GM23338 (cell line): ENCODE measurements around the gene SNRPD2.

Experiments
- CREB1 ChIP-seq: fragments of 250-450 bp; sonication (Bioruptor Pico); IDR thresholded peaks from 2 replicates; pipeline ENCODE4 v1.5.0; 2020; ENCODE audit warnings: low read depth, mild to moderate bottlenecking, moderate library complexity
- CTCF ChIP-seq, 2 experiments: fragments of 200-600 bp in 1 of 2; sonication (generic) in 1 of 2; conservative IDR thresholded peaks; 2 replicates each; pipeline versions ENCODE4 v1.5.1 to v1.6.1; 2016 to 2017; ENCODE audit warnings: antibody characterized with exemption in 2 of 2, low read depth in 2 of 2, mild to moderate bottlenecking in 2 of 2, moderate library complexity in 1 of 2
- ETS1 ChIP-seq: IDR thresholded peaks from 2 replicates; pipeline ENCODE4 v1.6.1; 2016; ENCODE audit warnings: antibody characterized with exemption
- EZH2 ChIP-seq: fragments of 200-600 bp; sonication (generic); IDR thresholded peaks from one replicate; pipeline ENCODE4 v1.8.0; 2017; ENCODE audit warnings: antibody characterized with exemption, mild to moderate bottlenecking, low read depth; ENCODE audit not compliant: unreplicated experiment
- EZH2phosphoT487 ChIP-seq: fragments of 200-600 bp; sonication (generic); IDR thresholded peaks from one replicate; pipeline ENCODE4 v1.8.1; 2018; ENCODE audit warnings: antibody characterized with exemption; ENCODE audit not compliant: unreplicated experiment
- POLR2AphosphoS5 ChIP-seq: IDR thresholded peaks from 2 replicates; pipeline ENCODE4 v1.6.1; 2016; ENCODE audit warnings: antibody characterized with exemption, low read depth
- STAT1 ChIP-seq: IDR thresholded peaks from one replicate; pipeline ENCODE4 v1.6.1; 2016; ENCODE audit warnings: antibody characterized with exemption; ENCODE audit not compliant: unreplicated experiment

- no peak for TF ChIP-seq POLR2AphosphoS5
- TF ChIP-seq CTCF (conservative IDR thresholded peaks at IDR 0.05; ENCODE audit: low read depth in 2 of 2) = peak; percentile 77 to 87
- TF ChIP-seq EZH2 = no peak
- no peak for TF ChIP-seq EZH2phosphoT487
- no peak for TF ChIP-seq STAT1
- TF ChIP-seq ETS1 = no peak
- no peak for TF ChIP-seq CREB1 (CRISPR knock-in tag)
These were observed 10.2 kb downstream of the SNRPD2 start for GRCh38 chr19:45681391-45682015.
